RCC 7860 (cell line): ENCODE measurements around the gene TLN1.

Experiments used
- DNase-seq: peaks from one replicate; pipeline ENCODE4 v3.0.0-alpha.2; 2015; ENCODE audit warnings: low spot score
- FAIRE-seq: peaks from 2 replicates; lab custom pipeline; 2012; peaks lifted over from hg19 to GRCh38; lab: Jason Lieb, UNC

TLN1 gene

DNA sequence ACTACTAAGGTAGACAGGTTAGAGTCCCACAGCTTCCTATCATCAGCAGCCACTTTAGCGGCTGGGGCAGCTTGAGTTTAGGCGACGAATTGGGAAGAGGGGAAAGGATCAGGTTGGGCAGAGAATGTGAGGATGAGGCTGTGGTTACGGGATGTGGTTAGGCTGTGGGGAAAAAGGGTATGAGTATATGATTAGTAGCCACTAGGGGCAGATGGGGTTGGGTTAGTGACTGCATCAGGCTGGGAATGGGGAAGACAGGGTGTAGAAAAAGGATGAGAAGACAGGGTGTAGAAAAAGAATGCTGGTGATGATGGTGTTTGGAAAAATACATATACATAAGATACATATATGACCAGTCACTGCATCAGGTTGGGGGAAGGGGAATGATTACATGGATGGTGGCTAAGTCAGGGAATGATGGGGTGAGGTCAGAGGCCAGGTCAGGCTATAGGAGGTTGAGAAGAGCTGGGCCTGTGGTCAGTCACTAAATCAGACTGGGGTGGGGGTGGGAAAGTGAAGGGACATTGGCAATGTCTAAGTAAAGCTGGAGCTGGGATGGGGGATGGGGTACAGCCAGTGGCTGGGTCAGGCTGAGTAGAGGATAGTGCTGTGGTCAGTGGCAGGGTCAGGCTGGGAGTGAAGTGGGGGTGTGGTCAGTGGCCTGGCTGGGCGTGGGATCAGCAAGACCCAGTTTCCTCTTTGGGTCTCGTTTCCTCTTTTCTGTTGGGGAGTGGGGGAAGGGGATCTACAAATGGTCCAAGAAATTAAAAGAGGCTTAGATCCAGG, 2.1 kb downstream of the TLN1 start:
- DNase-seq (peak; percentile 83), FAIRE-seq (peak; percentile 74)

DNA sequence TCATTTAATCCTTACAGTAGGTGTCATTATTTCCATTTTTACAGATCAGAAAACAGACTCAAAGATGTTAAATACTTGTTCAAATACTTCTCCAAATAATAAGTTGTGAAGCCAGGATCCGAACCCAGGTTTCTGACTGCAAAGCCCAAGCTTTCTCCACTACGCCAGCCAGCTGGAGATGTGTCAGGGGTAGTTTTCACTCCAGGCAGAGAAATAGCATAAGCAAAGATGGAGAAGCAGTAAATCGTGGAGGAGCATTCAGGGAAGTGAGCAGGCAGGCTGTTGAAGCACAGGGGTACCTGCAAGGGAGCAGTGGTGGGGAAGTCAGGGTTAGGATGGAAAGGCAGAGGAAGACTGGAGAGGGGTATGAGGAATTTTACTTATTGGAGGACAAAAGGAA, 2.9 kb downstream of the TLN1 start:
- FAIRE-seq (no peak), DNase-seq (no peak)

- FAIRE-seq: no peak
These were observed 3.7 kb downstream of the TLN1 start for GRCh38 chr9:35728041-35728971.

DNA sequence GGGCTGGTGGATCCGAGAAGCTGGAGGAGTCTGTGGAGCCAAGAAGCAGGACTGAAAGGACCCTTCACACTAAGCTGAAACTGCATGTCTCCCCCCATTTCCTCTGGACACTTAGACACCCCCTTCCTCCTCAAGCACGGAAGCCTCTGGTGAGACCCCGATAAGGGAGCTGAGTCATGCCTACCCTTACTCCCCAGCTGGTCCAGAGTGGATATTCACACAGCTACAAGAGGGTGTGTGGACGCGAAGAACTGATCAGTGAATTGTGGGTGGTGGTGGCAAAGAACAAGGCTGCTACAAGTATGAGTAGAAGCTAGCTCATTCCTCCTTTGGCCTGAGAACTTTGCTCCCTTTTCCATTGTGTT, 4.3 kb downstream of the TLN1 start:
- FAIRE-seq: peak; percentile 14
- DNase-seq: no peak

More at GRCh38 chr9:35728041-35728971, 3.7 kb downstream of the TLN1 start:
- DNase-seq: peak; percentile 69

DNA sequence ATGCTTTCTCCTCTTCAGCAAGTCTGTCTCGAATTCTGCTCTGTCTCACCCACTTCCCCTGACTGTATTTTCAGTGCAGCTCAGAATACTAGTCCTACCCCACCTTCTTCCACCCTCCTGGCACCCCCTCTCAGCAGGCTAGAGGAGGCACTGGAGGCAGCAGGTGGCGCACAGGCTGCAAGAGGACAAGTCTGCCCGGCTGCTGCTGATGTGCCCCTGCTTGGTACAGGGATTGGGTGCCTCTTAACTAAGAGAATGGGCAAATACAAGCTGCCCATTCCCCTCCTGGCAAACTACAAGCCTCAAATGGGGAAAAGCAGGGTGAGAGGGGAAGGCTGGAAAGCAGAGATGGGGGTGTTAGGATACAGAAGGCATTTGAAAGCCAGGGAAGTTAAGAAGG, 5.1 kb downstream of the TLN1 start:
- no peak for DNase-seq
- no peak for FAIRE-seq

- FAIRE-seq (no peak), DNase-seq (no peak)
These were observed 6.6 kb downstream of the TLN1 start for GRCh38 chr9:35725362-35725761.

GRCh38 chr9:35723908-35724307, 8.1 kb downstream of the TLN1 start:
- no peak for DNase-seq
- FAIRE-seq: no peak

DNA sequence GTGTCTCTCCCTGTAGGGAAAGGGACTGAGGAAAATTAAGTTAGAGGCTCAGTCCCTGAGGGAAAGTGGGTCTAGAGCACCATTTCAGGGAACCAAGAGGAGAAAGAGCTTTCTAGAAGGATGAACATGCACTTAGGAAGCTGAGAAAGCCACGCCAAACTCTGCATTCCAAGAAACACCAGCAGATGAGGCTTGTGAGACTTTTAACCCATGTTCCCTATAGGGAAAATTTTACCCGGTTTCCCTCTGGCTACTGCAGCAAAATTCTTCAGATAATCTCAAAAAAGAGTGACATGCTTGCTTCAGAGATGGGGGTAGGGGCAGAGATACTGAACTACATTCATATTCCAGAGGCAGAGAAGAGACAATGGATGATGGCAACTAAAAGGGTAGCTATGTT, 8.6 kb downstream of the TLN1 start:
- no peak for FAIRE-seq
- DNase-seq: no peak

- FAIRE-seq: no peak
- no peak for DNase-seq
These were observed 12.4 kb downstream of the TLN1 start for GRCh38 chr9:35719546-35719945.

DNA sequence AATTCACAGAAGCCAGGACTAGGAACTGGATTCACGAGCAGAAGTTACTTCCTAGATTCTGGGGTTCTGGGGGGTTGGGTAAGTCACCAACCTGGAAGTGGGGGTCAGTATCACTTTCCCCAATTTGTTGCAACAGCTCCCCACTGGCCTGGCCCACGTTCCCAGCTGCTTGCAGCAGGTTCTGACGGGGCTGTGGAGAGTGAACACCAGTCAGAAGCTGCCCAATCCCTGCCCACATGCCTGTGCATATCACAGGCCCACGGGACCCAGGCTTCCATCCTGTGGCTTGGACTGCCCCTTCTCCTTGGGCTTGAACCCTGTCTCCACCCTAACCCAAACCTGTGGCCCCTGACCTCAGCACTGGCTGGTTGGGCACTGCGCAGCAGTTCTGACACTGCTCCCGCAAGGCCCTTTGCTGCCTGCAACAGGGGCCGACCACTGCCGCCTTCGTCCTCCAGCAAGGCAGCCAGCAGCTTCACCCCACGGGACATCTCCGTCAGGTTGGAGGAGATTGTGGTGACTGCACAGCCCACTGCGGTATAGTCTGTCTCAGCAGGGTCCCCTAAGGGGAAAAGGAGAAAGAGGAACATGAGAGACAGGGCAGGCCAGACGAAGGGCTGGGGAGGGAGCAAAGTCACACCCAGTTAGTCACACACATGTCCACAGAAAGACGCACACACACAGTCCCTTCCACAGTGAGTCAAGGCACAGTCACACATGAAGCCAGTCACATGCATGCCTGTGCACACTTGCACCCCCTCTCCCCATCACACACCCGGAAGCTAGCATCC, 13.1 kb downstream of the TLN1 start:
- FAIRE-seq (no peak), DNase-seq (no peak)

GRCh38 chr9:35717132-35717870, 14.7 kb downstream of the TLN1 start:
- FAIRE-seq: no peak

GRCh38 chr9:35716230-35716629, 15.8 kb downstream of the TLN1 start:
- FAIRE-seq: no peak
- no peak for DNase-seq

More at GRCh38 chr9:35717132-35717870, 14.7 kb downstream of the TLN1 start:
- DNase-seq: no peak

GRCh38 chr9:35714579-35715252, 17.3 kb downstream of the TLN1 start:
- no peak for DNase-seq
- no peak for FAIRE-seq

DNA sequence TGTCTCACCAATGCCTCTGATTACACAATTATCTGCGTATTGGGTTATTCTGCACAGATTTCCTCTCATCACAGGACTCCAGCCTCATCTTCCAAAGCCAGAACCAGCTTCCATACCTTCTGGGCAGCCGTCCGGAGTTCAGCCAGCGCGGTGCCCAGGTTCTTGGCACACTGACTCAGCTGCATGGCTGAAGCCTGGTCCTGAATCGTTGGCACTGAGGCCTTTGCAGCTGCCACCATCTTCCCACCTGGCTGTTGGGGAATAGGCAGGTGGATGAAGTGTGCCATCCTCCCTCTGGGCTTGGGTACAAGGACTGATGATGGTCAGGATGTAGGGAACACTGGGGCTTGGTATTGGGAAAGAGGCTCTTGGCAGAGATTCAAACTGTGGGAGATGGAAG, 17.9 kb downstream of the TLN1 start:
- FAIRE-seq (no peak), DNase-seq (no peak)

GRCh38 chr9:35713578-35713977, 18.4 kb downstream of the TLN1 start:
- FAIRE-seq (no peak), DNase-seq (no peak)

GRCh38 chr9:35712762-35713400, 19.1 kb downstream of the TLN1 start:
- DNase-seq (no peak), FAIRE-seq (no peak)

DNA sequence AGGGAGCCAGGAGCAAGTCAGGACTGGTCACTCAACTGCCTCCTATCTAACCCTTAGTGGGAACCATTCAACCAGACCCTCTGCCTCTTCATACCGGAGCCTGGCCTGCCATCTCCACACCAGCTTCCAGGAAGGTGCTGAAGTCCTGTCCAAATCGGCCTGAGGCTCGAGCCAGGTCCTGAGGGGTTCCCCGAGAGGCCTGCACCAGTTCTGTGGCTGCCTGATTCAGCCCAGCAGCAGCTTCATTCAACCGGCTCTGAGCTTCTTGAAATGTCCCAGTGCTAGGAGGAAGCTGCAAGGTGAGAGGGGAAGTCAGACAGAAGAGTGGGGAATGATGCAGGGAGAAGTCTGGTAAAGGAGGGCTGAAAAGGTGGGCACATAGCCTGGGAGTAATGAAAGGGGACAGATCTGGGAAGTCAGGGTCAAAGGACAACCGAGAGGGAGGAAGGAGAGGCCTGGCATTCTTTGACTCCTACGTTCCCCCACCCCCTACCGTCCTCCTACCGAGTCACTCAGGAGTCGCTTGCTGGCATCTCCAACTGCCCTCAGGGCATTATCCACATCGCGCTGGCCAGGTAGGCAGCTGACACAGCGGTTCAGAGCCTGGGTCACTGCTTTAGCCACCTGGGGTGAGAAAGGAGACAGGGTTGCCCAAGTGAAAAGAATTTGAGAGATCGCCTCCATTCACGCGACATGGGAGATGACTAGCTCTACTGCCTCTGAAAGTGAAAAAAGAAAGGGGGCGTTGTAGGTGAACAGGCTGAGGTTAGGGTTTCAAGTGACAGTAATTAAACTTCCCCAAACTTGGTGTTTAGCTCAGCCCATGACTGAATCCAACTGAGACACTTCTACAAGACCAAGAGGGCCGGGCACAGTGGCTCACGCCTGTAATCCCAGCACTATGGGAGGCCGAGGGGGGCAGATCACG, 20.2 kb downstream of the TLN1 start:
- DNase-seq (no peak), FAIRE-seq (no peak)

GRCh38 chr9:35710818-35711500, 21.0 kb downstream of the TLN1 start:
- DNase-seq (no peak), FAIRE-seq (no peak)
